Neural cell (in vitro differentiated cells): ENCODE data around the gene OTOP3.

Experiments used
- EP300 ChIP-seq: fragments of 450-650 bp; conservative IDR thresholded peaks from 2 replicates; pipeline ENCODE4 v1.6.1; 2014; ENCODE audit warnings: antibody characterized with exemption, mild to moderate bottlenecking, moderate library complexity; ENCODE audit not compliant: poor library complexity, severe bottlenecking
- RAD21 ChIP-seq: fragments of 450-650 bp; conservative IDR thresholded peaks from 2 replicates; pipeline ENCODE4 v1.6.1; 2014; ENCODE audit warnings: antibody characterized with exemption, mild to moderate bottlenecking, moderate library complexity
- TF ChIP-seq, protein P1 (sequence below): fragments of 450-650 bp; IDR thresholded peaks from 2 replicates; pipeline ENCODE4 v1.5.1; 2014; ENCODE audit warnings: antibody characterized with exemption, mild to moderate bottlenecking, moderate library complexity; ENCODE audit not compliant: poor library complexity, severe bottlenecking

DNA sequence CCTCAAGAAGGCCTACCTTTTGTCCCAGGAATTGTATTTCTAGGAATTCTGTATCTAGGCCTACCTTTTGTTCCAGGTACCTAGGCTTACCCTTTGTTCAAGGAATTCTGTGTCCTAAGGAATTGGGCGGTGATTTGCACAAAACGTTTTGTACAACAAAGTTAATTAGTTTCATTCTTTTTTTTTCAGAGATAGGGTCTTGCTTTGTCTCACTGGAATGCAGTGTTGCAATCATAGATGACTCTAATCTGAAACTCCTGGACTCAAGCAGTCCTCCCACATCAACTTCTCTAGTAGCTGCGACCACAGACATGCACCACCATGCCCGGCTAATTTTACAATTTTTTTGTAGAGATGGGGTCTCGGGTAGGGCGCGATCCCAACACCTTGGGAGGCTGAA, 58.7 kb downstream of the OTOP3 start:
- TF ChIP-seq EP300 = no peak
- TF ChIP-seq, protein P1, sequence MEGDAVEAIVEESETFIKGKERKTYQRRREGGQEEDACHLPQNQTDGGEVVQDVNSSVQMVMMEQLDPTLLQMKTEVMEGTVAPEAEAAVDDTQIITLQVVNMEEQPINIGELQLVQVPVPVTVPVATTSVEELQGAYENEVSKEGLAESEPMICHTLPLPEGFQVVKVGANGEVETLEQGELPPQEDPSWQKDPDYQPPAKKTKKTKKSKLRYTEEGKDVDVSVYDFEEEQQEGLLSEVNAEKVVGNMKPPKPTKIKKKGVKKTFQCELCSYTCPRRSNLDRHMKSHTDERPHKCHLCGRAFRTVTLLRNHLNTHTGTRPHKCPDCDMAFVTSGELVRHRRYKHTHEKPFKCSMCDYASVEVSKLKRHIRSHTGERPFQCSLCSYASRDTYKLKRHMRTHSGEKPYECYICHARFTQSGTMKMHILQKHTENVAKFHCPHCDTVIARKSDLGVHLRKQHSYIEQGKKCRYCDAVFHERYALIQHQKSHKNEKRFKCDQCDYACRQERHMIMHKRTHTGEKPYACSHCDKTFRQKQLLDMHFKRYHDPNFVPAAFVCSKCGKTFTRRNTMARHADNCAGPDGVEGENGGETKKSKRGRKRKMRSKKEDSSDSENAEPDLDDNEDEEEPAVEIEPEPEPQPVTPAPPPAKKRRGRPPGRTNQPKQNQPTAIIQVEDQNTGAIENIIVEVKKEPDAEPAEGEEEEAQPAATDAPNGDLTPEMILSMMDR = no peak
- TF ChIP-seq RAD21 = no peak
